ENCODE results near the gene THUMPD3.
A peak's percentile ranks its signal among the peaks of the same experiment; 100 is the strongest.

Gene THUMPD3, protein sequence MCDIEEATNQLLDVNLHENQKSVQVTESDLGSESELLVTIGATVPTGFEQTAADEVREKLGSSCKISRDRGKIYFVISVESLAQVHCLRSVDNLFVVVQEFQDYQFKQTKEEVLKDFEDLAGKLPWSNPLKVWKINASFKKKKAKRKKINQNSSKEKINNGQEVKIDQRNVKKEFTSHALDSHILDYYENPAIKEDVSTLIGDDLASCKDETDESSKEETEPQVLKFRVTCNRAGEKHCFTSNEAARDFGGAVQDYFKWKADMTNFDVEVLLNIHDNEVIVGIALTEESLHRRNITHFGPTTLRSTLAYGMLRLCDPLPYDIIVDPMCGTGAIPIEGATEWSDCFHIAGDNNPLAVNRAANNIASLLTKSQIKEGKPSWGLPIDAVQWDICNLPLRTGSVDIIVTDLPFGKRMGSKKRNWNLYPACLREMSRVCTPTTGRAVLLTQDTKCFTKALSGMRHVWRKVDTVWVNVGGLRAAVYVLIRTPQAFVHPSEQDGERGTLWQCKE

GRCh38 chr3:9362731-9363530 is at the start of gene THUMPD3:
Gene THUMPD3 (plus strand): TSS chr3:9363054. CDS start chr3:9365069, 2,015 bp downstream.
- DNase-seq = peak; percentile 96

DNA sequence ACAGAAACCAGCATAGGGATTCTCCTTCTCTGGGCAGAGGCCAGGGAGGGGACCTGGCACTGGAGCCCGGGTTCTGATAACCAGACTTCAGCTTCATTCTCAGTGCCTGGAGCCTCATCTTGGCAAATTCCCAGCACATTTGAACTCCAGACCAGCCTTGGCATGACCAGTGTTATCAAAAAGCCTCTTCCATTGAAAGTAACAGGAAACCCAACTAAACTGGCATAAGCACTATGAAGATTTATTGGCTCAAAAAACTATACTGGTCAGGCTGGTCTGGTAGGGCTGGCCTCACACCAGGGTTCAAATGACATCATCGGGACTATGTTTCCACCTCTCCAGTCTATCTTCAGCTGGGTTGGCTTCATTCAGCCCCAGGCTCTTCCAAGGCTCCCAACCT is 48.1 kb upstream of the THUMPD3 start:
- no peak for DNase-seq

GRCh38 chr3:9316881-9317361 is 45.9 kb upstream of the THUMPD3 start:
- no peak for DNase-seq

GRCh38 chr3:9322780-9323179 is 40.1 kb upstream of the THUMPD3 start:
- DNase-seq = no peak

GRCh38 chr3:9324944-9325343 is 37.9 kb upstream of the THUMPD3 start:
- DNase-seq = peak; percentile 20

- DNase-seq = no peak
Measured at GRCh38 chr3:9327578-9327977, 35.3 kb upstream of the THUMPD3 start.

- no peak for DNase-seq
Measured at GRCh38 chr3:9330166-9330703, 32.6 kb upstream of the THUMPD3 start.

DNA sequence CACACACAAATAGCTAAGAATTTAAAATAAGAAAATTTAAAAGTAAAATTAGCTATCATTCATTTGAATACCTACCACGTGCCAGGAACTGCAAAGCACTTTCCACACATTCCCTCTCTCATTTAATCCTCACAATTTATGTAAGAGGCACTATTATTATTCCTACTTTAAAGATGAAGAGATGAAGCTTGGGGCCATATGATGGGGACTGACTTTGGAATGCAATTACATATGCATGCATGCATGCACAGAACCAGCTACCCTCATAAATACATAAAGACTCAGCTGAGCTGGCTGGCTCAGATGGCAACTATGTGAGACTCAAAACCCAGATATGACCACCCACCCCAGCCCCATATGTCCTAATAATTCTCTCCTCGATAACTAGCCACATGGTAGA is 31.7 kb upstream of the THUMPD3 start:
- no peak for DNase-seq

- DNase-seq = no peak
Measured at GRCh38 chr3:9332250-9333030, 30.4 kb upstream of the THUMPD3 start.

DNA sequence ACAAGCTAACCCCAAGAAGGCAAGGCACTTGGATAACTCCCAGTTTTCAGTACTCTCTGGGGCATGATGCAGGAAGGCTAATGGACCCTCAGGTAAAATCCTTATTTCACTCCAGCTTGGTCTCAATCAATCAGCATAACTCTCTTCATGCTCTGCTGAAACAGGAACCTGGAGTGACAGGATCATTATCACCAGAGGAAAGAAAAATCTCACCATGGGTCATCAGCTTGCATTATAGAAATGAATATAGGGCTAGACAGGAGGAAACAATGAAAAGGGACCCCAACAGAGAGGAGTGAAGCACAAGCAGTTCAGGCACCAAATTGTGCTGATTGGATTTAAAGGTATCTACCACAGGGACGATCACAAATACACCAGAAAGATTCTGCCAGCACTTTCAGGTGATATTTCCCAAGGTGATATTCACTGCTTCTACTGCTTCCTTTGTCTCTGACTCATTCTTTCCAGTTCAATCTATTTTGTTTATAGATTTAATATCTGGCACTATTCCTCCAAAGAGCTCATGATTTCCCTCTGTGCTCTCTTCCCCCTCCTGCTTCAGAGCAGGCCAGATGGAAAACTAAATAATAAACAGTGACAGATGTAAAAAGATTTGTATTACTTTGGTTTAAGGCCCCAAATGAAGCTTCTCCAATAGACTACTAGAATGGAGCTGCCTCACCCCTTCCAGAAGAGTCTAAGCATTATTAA is 22.9 kb upstream of the THUMPD3 start:
- no peak for DNase-seq

GRCh38 chr3:9340472-9340902 is 22.4 kb upstream of the THUMPD3 start:
- DNase-seq = no peak

DNA sequence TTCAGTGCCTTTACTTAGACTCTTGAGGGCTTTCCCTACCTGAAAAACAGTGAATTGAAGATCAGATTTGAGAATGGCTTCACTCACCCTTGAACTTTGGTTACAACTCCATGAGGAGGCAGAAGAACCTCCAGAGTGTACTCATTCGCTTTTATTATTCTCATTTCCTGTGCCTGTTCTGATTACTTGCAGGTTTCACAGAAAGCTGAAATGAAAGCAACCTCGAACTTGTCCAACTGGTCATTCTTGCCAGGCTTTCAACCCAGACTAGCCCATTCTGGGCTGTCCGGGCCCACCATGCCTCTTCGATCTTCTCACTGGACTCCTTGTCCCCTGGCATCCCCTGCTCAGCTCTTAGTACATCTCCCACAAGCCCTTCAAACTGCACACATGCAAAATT is 20.2 kb upstream of the THUMPD3 start:
- DNase-seq = no peak

- DNase-seq = no peak
Measured at GRCh38 chr3:9343115-9343514, 19.7 kb upstream of the THUMPD3 start.

DNA sequence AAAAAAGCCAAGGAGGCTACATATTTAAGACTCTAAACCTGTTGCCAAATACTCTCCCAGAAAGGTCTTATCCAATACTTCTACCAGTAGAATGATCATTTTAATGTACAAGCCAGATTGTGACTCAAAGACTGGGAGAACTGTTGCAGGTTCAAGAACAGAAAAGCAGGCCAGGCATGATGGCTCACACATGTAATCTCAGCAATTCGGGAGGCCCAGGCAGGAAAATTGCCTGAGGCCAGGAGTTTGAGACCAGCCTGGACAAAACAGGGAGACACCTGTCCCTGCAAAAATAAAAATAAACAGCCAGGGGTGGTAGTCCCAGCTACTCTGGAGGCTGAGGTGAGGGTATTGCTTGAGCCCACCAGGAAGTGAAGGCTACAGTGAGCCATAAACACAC is 17.8 kb upstream of the THUMPD3 start:
- DNase-seq = no peak

DNA sequence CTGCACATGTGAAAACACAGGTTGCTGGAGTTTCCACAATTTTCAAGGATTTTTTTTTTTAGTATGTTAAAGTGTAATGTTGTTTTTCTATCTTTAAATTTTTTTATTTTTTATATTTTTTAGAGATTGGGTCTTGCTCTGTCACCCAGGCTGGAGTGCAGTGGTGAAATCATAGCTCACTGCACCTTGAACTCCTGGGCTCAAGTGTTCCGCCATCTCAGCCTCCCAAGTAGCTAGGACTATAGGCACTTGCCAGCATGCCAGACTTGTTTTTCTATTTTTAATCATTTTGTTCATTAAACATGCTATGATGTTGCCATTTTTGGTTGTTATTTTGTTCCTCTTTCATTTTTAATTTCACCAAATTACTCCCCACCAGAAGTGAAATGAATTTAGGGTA is 16.7 kb upstream of the THUMPD3 start:
- no peak for DNase-seq

GRCh38 chr3:9347081-9347480 is 15.8 kb upstream of the THUMPD3 start:
- no peak for DNase-seq

- DNase-seq = peak; percentile 23
Measured at GRCh38 chr3:9347887-9348286, 15.0 kb upstream of the THUMPD3 start.

DNA sequence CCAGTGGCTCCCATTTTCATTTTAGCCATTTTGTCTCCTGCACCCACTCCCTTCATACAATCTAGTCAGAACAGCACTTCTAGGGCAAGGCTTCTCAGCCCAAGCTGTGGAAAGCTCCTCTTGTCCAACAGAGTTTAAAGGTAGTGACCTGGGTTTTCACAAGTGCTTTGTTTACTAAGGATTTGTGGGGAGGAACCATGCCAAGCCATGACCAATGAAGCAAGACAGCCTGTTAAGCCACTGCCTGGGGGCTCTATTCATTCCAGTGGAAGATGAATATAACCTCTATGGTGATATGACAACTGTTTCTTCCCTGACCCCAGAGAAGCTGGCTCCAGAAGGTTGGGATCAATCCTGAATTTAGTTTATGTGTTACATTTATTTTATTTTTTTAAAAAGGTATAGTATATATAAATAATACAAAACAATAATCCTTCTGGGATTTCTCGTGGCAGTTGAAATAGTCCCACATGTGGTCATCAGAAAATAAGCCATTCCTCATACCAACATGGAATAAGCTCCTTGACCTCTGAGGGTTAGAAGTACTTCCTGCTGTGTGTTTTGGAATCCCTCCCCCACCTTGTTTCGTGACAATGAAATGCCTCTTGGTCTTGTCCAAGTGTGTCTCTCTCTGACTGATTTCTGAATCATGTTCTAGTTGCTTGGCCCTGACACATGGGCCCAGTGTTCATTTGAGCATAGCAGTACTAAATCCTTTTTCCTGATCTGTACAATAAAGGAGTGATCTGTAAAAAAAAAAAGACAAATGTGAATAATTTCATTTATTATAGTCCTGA is 13.3 kb upstream of the THUMPD3 start:
- DNase-seq = peak; percentile 31

DNA sequence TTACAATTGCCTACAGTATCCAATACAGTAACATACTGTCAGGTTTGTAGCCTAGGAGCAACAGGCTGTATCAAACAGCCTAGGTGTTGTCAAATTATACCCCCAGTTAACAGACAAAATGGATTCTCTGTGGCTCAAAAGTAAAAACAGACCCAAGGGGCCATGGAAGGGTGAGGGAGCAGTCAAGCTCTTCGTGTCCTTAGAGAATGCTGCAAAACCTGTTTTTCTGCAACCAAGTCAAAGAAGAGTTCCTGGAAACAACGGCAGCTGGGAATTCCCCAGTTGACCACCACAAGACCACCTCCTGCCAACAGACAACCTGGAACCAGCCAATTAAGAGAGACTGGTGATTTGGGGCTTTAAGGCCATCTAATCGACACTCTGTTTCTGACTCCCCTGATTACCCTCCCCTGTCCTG is 11.1 kb upstream of the THUMPD3 start:
- no peak for DNase-seq

DNA sequence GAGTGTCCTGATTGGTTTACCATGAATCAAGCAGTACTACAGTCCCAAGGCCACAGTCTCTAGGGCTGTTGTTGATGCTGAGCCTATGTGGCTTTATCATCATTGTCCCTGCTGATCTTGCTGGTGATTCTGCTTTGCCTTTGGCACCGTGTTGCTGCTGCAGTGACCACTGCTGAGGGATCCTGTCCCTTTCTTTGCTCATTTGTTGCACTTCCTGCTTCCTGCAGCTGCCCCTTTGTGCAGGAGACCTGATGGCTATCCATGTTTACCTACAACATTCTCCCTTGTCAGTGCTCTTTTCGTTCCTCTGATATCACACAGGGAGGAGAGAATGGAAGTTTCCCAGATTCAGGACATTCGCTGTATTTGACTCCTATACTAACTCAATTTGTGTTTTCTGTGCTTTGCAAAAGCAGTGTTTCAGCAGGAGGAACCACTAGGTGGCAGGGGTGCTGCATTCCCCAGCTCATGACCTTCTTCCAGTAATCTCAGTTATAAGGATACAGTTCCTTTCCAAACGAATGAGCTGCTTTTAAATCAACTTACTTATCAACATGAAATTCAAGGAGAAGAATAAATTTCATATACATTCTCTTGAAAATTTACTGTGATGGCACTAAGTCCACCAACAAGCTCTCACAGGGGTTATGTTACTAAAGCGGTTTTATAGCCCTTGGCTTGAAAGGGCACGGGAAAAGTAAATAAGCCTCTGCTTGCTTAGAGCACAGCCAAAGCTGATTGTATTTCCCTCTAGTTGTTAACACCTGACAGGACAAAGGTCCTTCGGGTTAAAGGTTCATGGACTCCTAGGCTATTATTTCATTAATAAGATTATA is 9.7 kb upstream of the THUMPD3 start:
- DNase-seq = peak; percentile 67
